NT2/D1 (cell line): ENCODE data around the gene NLK.

Source experiments
- DNase-seq: peaks from one replicate; pipeline ENCODE4 v3.0.0-alpha.2; 2011; ENCODE audit warnings: low read depth, low spot score
- H3K27me3 ChIP-seq: 2 replicates; pipeline ENCODE4 v1.6.0; 2011; ENCODE audit warnings: mild to moderate bottlenecking; ENCODE audit not compliant: insufficient read length, insufficient read depth
- H3K36me3 ChIP-seq: 2 replicates; pipeline ENCODE4 v1.6.1; 2011; ENCODE audit warnings: mild to moderate bottlenecking, low read length, mixed read lengths; ENCODE audit not compliant: insufficient read depth, insufficient read length
- H3K4me1 ChIP-seq: 2 replicates; pipeline ENCODE4 v1.5.1; 2011; ENCODE audit not compliant: insufficient read depth, insufficient read length
- H3K4me3 ChIP-seq: 2 replicates; pipeline ENCODE4 v1.5.1; 2011; ENCODE audit warnings: low read depth; ENCODE audit not compliant: insufficient read length
- H3K9ac ChIP-seq: 2 replicates; pipeline ENCODE4 v1.6.0; 2011; ENCODE audit warnings: low read depth; ENCODE audit not compliant: insufficient read length
- H3K9me3 ChIP-seq: 2 replicates; pipeline ENCODE4 v1.5.1; 2011; ENCODE audit warnings: mild to moderate bottlenecking, low read length; ENCODE audit not compliant: insufficient read depth
- SUZ12 ChIP-seq: IDR thresholded peaks from 2 replicates; pipeline ENCODE4 v1.6.1; 2011; ENCODE audit not compliant: insufficient read length, insufficient read depth; ENCODE audit errors: extremely low read depth
- YY1 ChIP-seq: IDR thresholded peaks from 2 replicates; pipeline ENCODE4 v1.6.1; 2011; ENCODE audit not compliant: insufficient read length, insufficient read depth
- ZNF274 ChIP-seq: IDR thresholded peaks from 2 replicates; pipeline ENCODE4 v1.6.1; 2011; ENCODE audit warnings: mild to moderate bottlenecking, low read depth, low read length

NLK gene

GRCh38 chr17:28173031-28173561 is 130.6 kb downstream of the NLK start:
- Histone ChIP-seq H3K9ac (no peak overlapping the region), H3K36me3 (peaks cover 20% of the 10 kb centered on the region), H3K9me3 (no peaks in the 10 kb centered on the region), H3K4me3 (no peak overlapping the region), H3K27me3 (no peaks in the 10 kb centered on the region), H3K4me1 (no peaks in the 10 kb centered on the region)
- no peak for TF ChIP-seq YY1
- TF ChIP-seq SUZ12 = no peak
- TF ChIP-seq ZNF274 = no peak
- DNase-seq = peak; percentile 11

GRCh38 chr17:28173801-28174200 is 131.3 kb downstream of the NLK start:
- Histone ChIP-seq H3K9ac (no peak overlapping the region), H3K9me3 (no peaks in the 10 kb centered on the region), H3K4me1 (no peaks in the 10 kb centered on the region), H3K36me3 (peaks cover 16% of the 10 kb centered on the region), H3K27me3 (no peaks in the 10 kb centered on the region), H3K4me3 (no peak overlapping the region)
- no peak for TF ChIP-seq SUZ12
- no peak for TF ChIP-seq ZNF274
- TF ChIP-seq YY1 = no peak
- no peak for DNase-seq

- Histone ChIP-seq H3K27me3 (no peaks in the 10 kb centered on the region), H3K36me3 (peaks cover 10% of the 10 kb centered on the region), H3K4me1 (no peaks in the 10 kb centered on the region), H3K9me3 (no peaks in the 10 kb centered on the region), H3K9ac (no peak overlapping the region), H3K4me3 (no peak overlapping the region)
- TF ChIP-seq SUZ12 = no peak
- no peak for TF ChIP-seq ZNF274
- no peak for TF ChIP-seq YY1
- DNase-seq = no peak
Observed at GRCh38 chr17:28174352-28175046, 132.0 kb downstream of the NLK start.

- Histone ChIP-seq H3K9me3 (no peaks in the 10 kb centered on the region), H3K9ac (no peak overlapping the region), H3K4me3 (no peak overlapping the region), H3K27me3 (no peaks in the 10 kb centered on the region), H3K36me3 (peaks cover 9% of the 10 kb centered on the region), H3K4me1 (no peaks in the 10 kb centered on the region)
- DNase-seq = no peak
- TF ChIP-seq YY1 = no peak
- no peak for TF ChIP-seq SUZ12
- no peak for TF ChIP-seq ZNF274
Observed at GRCh38 chr17:28177351-28177750, 134.9 kb downstream of the NLK start.

- Histone ChIP-seq H3K9me3 (no peaks in the 10 kb centered on the region), H3K4me3 (no peak overlapping the region), H3K9ac (no peak overlapping the region), H3K27me3 (no peaks in the 10 kb centered on the region), H3K4me1 (no peaks in the 10 kb centered on the region), H3K36me3 (peaks cover 5% of the 10 kb centered on the region)
- DNase-seq = no peak
- TF ChIP-seq YY1 (no peak), SUZ12 (no peak), ZNF274 (no peak)
Observed at GRCh38 chr17:28178800-28179199, 136.3 kb downstream of the NLK start.

GRCh38 chr17:28180449-28180848 is 138.0 kb downstream of the NLK start:
- Histone ChIP-seq H3K4me1 (no peaks in the 10 kb centered on the region), H3K27me3 (no peaks in the 10 kb centered on the region), H3K9ac (no peak overlapping the region), H3K36me3 (peaks cover 8% of the 10 kb centered on the region), H3K9me3 (peaks cover 2% of the 10 kb centered on the region; the same call in 1 of the 2 replicates), H3K4me3 (no peak overlapping the region)
- no peak for TF ChIP-seq ZNF274
- TF ChIP-seq SUZ12 = no peak
- no peak for TF ChIP-seq YY1
- no peak for DNase-seq

GRCh38 chr17:28181568-28181967 is 139.1 kb downstream of the NLK start:
- H3K9me3 ChIP-seq = peaks cover 13% of the 10 kb centered on the region
- H3K27me3 ChIP-seq = no peaks in the 10 kb centered on the region
- TF ChIP-seq SUZ12 = no peak
- no peak for TF ChIP-seq YY1
- no peak for TF ChIP-seq ZNF274
- DNase-seq = no peak
- H3K4me1 ChIP-seq = no peaks in the 10 kb centered on the region
- no peak overlapping the region for H3K9ac ChIP-seq
- no peak overlapping the region for H3K4me3 ChIP-seq
- peaks cover 18% of the 10 kb centered on the region for H3K36me3 ChIP-seq
